CD4-positive, alpha-beta T cell treated with Interleukin-15 for 1 hour (primary cell): Measurements from ENCODE around the gene ABHD14A.

Experiments
- DNase-seq: peaks from one replicate; pipeline ENCODE4 v3.0.0-alpha.2; 2020

ABHD14A gene

DNA sequence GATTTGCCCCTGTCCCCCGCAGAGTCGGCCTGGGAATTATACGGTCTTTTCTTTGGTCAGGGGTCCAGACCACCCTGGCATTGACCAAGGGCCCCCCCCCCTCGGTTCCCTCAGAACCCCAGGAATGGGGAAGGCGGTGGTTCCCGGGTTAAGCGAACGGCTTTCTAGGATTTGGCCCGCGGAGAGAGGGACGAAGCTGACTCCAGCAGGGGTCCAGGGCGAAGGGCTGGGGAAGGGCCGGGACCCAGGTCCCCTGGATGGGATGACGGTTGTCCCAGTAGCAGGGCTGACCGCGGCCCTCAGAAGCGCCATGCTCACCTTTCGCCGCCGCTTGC lies 33.4 kb upstream of the ABHD14A start:
- no peak for DNase-seq

DNA sequence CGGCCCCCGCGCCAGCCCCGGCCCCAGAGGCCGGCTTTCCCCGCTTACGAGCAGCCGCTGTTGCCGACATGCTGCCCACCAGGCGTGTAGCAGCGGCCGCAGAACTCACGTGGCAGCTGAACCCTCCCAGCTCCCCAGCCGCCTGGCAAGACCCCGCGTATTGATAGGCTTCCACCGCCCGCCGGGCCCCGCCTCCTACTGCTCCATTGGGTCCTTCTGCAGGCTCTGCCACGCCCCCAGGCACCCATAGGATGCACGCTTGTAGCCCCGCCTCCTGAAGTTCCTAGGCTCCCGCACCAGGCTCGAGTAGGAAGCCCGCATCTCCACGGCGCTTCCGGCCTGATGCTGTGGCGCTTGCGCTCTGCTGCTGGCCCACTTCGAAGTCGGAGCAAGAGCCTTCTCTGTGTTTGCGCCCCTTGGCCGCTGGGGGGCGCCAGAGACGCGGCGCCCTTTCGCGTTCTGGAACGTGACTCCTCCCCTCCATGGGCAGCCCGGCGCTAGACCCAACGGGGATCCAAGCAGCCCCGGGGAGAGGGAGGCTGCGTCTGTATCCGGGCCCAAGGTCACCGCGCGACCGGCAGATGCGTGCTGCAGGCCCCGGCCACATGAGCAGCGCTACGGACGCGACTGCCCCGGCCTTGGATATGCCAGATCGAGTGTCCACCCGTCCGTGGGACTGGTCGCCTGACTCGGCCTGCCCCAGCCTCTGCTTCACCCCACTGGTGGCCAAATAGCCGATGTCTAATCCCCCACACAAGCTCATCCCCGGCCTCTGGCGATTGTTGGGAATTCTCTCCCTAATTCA lies 32.9 kb upstream of the ABHD14A start, which contains the start of the genes PARP3 and RRP9:
Gene PARP3 (plus strand): TSS at position 566 of the 805 bp plus-strand sequence. CDS start 993 bp downstream, outside the sequence.
Gene RRP9 (minus strand): TSS at position 107 of the 805 bp plus-strand sequence. CDS start 37 bp downstream, at position 70.
- peak; percentile 100 for DNase-seq

- DNase-seq: peak; percentile 55
Measured at GRCh38 chr3:51942603-51943450, 32.0 kb upstream of the ABHD14A start.

- no peak for DNase-seq
Measured at GRCh38 chr3:51943451-51944391, 31.1 kb upstream of the ABHD14A start.

- no peak for DNase-seq
Measured at GRCh38 chr3:51944451-51945021, 30.3 kb upstream of the ABHD14A start.

DNA sequence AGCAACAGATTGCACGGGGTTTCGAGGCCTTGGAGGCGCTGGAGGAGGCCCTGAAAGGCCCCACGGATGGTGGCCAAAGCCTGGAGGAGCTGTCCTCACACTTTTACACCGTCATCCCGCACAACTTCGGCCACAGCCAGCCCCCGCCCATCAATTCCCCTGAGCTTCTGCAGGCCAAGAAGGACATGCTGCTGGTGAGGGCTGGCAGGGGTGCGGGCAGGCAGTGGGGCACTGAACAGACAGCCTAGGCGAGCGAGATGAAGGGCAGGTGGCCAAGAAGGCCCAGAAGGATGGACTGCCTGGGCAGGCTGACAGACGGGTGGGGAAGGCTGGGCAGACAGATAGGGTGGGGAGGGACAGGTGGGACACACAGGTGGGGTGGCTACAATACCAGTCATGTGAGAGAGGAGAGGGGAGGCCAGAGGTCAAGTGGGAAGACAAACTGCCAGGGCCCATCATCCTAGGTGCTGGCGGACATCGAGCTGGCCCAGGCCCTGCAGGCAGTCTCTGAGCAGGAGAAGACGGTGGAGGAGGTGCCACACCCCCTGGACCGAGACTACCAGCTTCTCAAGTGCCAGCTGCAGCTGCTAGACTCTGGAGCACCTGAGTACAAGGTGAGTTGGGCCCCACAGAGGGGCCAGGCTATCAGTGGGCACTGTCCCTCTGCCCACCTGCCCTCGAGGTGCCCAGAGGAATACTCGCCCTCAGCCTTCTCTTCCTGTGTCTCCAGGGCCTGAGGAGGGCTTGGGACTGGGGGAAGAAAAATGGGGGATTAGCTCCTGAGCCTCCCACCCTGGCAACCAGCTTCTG lies 29.6 kb upstream of the ABHD14A start:
- DNase-seq: peak; percentile 17

GRCh38 chr3:51945926-51946705 lies 28.7 kb upstream of the ABHD14A start:
- peak; percentile 10 for DNase-seq

GRCh38 chr3:51946796-51947195 lies 28.1 kb upstream of the ABHD14A start:
- DNase-seq: peak; percentile 13

GRCh38 chr3:51947215-51947900 lies 27.5 kb upstream of the ABHD14A start:
- DNase-seq: no peak

- DNase-seq: no peak
Measured at GRCh38 chr3:51948016-51948580, 26.8 kb upstream of the ABHD14A start.

GRCh38 chr3:51949121-51949520 lies 25.7 kb upstream of the ABHD14A start:
- no peak for DNase-seq

DNA sequence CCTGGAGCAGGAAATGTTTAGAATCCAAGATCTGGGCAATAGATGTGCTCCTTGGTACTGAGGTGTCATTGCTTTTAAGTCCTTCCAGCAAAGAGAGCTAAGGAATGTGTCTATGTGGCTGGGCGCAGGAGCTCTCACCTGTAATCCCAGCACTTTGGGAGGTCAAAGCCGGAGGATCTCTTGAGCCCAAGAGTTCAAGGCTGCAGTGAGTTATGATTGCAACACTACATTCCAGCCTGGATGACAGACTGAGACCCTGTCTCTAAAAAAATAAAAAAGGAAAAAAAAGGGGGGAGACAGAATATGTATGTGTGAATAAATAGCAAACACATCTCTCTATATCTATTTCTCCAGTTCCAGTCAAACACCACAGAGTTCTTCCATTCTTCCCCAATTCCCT lies 24.0 kb upstream of the ABHD14A start:
- DNase-seq: no peak

DNA sequence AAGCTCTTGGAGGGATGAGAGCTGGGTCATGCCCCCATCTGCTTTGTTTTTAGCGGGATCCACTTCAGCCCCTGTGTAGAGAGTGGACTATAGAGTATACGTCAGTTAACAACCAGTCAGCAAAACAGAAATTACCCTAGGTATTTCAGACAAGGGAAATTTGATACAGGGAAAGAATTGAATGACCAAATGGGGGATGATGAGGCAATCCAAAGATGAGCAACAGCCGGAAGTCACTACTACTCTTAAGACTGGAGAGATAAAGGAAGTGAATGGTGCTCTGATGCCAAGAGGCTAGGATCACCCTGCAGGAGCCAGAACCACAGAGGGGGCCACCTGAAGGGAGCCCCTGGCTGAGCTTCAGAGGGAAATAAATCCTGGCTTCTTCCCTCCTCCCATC lies 21.4 kb upstream of the ABHD14A start:
- DNase-seq: no peak

DNA sequence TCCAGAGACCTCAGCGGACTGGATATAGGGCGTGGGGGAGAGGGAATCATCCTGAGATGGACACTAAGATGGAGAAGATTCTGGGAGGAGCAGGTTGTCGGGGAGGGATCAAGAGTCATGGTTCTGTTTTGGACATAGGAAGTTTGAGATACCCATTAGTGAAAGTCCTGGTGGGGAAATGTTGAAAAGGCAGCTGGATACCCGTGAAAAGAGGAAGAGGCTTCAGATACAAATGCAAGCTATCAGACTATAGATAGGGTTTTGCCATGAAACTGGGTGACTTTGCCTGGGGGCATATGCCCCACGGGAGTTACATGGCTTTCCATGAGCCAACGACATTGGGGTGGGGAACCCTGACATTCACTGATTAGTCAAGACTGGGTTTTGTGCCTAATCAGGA lies 20.8 kb upstream of the ABHD14A start:
- DNase-seq: no peak

- no peak for DNase-seq
Measured at GRCh38 chr3:51954713-51955112, 20.2 kb upstream of the ABHD14A start.

GRCh38 chr3:51955175-51955892 lies 19.5 kb upstream of the ABHD14A start, which contains the start of gene GPR62:
TSS of gene GPR62 (plus strand) at chr3:51955381. CDS start at chr3:51955653, 272 bp downstream.
- no peak for DNase-seq

DNA sequence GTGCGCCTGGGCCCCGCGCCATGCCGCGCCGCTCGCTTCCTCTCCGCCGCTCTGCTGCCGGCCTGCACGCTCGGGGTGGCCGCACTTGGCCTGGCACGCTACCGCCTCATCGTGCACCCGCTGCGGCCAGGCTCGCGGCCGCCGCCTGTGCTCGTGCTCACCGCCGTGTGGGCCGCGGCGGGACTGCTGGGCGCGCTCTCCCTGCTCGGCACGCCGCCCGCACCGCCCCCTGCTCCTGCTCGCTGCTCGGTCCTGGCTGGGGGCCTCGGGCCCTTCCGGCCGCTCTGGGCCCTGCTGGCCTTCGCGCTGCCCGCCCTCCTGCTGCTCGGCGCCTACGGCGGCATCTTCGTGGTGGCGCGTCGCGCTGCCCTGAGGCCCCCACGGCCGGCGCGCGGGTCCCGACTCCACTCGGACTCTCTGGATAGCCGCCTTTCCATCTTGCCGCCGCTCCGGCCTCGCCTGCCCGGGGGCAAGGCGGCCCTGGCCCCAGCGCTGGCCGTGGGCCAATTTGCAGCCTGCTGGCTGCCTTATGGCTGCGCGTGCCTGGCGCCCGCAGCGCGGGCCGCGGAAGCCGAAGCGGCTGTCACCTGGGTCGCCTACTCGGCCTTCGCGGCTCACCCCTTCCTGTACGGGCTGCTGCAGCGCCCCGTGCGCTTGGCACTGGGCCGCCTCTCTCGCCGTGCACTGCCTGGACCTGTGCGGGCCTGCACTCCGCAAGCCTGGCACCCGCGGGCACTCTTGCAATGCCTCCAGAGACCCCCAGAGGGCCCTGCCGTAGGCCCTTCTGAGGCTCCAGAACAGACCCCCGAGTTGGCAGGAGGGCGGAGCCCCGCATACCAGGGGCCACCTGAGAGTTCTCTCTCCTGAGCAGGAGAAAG lies 18.7 kb upstream of the ABHD14A start:
- peak; percentile 42 for DNase-seq
